GM20000 (cell line): ENCODE data around the gene ZRANB2.

Experiments
- DNase-seq: peaks from one replicate; pipeline ENCODE4 v3.0.0; 2012; ENCODE audit warnings: low spot score
- TF ChIP-seq, protein P1 (sequence below): IDR thresholded peaks from 2 replicates; pipeline ENCODE4 v1.5.1; 2012; ENCODE audit warnings: mild to moderate bottlenecking, control low read depth; ENCODE audit errors: extremely low read depth, missing control alignments

The ZRANB2 gene

DNA sequence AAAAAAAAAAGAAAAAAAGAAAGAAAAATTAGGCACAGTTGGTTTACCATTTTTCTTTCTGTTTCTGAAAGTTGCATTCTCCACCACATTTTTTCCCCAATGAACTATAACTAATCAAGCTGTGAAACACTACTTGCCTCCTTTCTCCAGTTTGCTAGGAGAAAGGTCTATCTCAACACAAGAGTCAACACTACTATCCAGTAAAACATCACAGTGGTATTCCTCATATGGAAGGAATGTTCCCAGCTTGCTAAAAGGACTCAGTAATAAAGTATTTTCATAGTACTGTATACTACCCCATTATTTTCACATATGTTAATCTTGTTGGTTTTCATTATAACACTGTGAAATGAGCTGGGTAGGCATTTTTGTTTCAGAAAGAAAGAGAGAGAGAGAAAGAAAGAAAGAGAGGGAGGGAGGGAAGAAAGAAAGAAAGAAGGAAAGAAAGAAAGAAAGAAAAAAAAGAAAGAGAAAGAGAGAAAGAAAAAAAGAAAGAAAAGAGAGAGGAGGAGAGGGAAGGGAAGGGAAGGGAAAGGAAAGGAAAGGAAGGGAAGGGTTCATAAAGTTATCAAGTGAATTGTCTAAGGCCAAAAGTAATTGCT lies 41.1 kb downstream of the ZRANB2 start:
- TF ChIP-seq, protein P1, sequence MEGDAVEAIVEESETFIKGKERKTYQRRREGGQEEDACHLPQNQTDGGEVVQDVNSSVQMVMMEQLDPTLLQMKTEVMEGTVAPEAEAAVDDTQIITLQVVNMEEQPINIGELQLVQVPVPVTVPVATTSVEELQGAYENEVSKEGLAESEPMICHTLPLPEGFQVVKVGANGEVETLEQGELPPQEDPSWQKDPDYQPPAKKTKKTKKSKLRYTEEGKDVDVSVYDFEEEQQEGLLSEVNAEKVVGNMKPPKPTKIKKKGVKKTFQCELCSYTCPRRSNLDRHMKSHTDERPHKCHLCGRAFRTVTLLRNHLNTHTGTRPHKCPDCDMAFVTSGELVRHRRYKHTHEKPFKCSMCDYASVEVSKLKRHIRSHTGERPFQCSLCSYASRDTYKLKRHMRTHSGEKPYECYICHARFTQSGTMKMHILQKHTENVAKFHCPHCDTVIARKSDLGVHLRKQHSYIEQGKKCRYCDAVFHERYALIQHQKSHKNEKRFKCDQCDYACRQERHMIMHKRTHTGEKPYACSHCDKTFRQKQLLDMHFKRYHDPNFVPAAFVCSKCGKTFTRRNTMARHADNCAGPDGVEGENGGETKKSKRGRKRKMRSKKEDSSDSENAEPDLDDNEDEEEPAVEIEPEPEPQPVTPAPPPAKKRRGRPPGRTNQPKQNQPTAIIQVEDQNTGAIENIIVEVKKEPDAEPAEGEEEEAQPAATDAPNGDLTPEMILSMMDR = no peak
- DNase-seq = no peak

DNA sequence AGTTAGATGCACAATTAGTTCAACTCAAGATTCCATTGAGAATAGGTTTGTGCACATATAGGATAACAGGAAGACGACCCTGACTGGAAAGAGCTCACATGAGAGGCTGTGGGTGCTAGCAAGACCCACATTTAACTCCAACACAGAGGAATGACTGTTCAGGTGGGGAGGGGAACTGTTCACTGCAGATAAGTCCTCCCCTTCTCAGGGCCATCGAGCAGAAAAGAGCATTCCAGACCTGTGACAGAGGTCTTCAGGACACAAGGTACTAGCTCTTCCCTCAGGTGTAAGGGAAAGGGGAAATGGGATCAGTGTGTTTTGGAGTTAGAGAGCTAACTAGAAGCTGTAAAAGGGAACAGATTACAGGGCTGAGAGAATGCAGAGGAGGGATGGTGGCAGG lies 41.9 kb downstream of the ZRANB2 start:
- TF ChIP-seq, protein P1 = no peak
- DNase-seq = no peak

DNA sequence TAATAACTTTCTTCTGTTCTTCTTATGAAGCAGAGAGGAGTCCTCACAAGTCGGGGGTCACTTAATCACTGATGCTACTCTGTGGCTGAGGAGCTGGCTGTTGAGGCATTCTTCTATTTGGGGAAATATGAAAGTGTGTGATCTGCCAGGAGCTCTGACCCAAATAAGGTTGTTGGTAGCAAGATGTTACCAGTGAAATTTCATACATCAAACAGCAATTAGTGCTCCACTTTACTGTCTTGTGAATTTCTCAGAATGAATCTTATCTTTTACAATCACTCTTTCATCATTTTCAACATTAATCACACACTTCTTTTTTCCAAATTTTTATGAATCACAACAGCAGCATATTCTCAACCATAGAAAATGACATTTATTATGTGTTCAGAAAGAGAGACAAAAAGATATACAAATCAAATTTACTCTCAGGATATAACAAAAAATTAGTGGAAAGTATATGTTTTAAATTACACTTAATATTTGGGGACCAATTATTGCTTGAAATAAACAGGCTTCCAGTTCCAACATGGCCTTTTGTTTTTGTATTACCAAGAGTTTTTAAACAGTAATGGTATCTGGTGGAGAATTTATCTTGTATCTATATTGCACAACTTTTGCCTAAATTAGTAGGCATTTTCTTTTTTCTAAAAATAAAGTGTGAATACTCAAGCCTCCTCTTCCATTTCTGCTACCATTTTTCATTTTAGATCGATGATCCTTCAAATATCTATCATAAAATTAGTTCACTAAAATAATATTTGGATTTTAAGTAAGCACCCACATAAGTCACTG lies 42.8 kb downstream of the ZRANB2 start:
- TF ChIP-seq, protein P1 = no peak
- DNase-seq = no peak

DNA sequence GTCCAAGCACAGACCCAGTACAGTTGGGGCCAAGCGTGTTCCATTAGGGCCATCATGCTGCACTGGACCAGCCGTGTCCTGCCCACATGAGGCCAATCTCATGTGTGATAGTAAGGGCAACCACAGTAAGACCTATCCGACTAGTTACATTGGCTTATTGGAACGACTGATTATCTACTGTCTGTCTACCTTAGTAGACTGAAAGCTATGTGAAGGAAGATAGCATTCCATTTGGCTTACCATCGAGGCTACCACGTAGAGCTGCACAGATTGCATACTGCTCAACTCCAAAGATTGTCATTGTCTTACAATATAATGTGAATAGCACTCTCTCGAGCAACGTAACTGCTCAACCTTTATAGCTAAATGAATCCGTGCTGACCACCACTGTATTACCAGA lies 43.8 kb downstream of the ZRANB2 start:
- no peak for DNase-seq
- TF ChIP-seq, protein P1 = no peak

DNA sequence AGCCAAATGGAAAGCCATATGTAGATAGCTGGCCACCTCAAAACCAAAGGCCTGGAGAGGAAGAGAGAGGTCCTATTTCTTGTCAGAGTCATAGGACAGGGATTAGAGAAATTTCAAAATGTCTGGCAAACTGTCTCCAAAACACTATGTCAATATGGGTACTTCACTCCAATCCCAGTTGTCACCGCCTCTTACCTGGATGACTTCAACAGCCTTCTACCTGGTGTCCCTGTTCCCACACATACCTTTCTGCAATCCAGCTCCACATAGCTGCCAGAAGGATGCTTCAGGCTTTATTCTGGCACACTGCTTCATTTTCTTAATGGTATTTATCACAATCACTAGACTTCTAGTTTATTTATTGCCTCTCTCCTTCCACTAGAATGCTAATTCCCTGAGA lies 47.7 kb downstream of the ZRANB2 start:
- TF ChIP-seq, protein P1 = no peak
- no peak for DNase-seq

DNA sequence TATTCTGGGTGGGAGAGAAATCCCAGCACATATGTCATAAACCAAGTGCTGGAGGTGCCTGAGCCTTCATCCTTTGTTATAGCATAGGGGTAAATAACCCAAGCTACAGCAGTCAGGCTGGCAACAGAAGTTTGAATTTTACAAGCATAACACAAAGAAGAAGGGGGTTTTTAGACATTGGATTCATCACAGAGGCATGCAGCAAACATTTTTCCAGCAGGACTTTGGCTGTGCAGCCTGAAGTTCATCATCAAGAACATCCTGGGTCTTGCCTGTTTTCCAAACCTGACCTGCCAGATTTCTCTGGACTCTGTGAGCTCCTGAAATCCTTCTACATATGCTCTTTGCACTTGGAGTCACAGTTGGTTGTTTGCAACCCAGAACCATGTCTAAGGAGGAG lies 49.4 kb downstream of the ZRANB2 start:
- TF ChIP-seq, protein P1 = no peak
- no peak for DNase-seq

DNA sequence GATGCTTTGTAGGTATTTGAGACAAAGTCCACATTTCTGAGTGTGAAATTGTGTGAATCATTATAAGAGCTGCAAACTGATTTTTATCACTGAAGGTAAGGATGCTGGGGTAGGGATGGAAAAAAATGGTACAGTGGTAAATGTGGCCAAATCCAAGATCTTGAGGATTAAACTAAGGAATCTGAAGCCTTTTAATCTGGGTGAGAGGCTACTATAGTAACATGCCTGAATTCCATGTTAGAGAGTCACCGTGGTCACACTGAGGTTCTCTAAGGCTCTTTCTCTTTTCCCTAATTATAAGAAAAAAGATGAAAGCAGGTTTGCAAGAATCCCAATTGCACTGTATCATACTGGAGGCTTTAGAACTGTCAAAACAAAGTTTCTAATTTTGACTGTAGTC lies 50.8 kb downstream of the ZRANB2 start:
- DNase-seq = no peak
- TF ChIP-seq, protein P1 = no peak
